Chondrocyte (in vitro differentiated cells): ENCODE measurements around the gene TFR2. TPM values are rescaled to one million over a fixed set of nuclear protein-coding genes. Genes with fewer than 3 reads are reported as not detected.

Experiments used
- DNase-seq: peaks from one replicate; pipeline ENCODE4 v3.0.0; 2021; ENCODE audit warnings: mixed read lengths, low spot score
- H3K27ac Mint-ChIP-seq: one replicate; pipeline ENCODE4 v1.8.0; 2021; ENCODE audit warnings: mild to moderate bottlenecking, moderate library complexity, mixed read lengths; ENCODE audit not compliant: unreplicated experiment
- H3K27me3 Mint-ChIP-seq: 2 replicates; pipeline ENCODE4 v1.8.0; 2021; ENCODE audit warnings: low read depth, mixed read lengths
- H3K36me3 Mint-ChIP-seq: 2 replicates; pipeline ENCODE4 v1.8.0; 2021; ENCODE audit warnings: low read depth, mixed read lengths
- H3K4me1 Mint-ChIP-seq: 2 replicates; pipeline ENCODE4 v1.8.0; 2021; ENCODE audit warnings: low read depth, mild to moderate bottlenecking, mixed read lengths
- H3K4me3 Mint-ChIP-seq: one replicate; pipeline ENCODE4 v1.8.0; 2021; ENCODE audit warnings: mild to moderate bottlenecking, moderate library complexity, mixed read lengths; ENCODE audit not compliant: unreplicated experiment
- H3K9me3 Mint-ChIP-seq: 2 replicates; pipeline ENCODE4 v1.8.0; 2021; ENCODE audit warnings: low read depth, mixed read lengths
- CTCF ChIP-seq: fragments of 200-600 bp; sonication (generic); IDR thresholded peaks from 2 replicates; pipeline ENCODE4 v1.5.0; 2021; ENCODE audit warnings: antibody characterized with exemption, mild to moderate bottlenecking, moderate library complexity
- total RNA-seq: library from RNA; stranded (reverse); gene quantifications from 3 replicates; pipeline ENCODE4 v1.2.1, GENCODE V29; 2021

Gene TFR2
- total RNA-seq, 1 donor from 2014 or later: 2.1 TPM

DNA sequence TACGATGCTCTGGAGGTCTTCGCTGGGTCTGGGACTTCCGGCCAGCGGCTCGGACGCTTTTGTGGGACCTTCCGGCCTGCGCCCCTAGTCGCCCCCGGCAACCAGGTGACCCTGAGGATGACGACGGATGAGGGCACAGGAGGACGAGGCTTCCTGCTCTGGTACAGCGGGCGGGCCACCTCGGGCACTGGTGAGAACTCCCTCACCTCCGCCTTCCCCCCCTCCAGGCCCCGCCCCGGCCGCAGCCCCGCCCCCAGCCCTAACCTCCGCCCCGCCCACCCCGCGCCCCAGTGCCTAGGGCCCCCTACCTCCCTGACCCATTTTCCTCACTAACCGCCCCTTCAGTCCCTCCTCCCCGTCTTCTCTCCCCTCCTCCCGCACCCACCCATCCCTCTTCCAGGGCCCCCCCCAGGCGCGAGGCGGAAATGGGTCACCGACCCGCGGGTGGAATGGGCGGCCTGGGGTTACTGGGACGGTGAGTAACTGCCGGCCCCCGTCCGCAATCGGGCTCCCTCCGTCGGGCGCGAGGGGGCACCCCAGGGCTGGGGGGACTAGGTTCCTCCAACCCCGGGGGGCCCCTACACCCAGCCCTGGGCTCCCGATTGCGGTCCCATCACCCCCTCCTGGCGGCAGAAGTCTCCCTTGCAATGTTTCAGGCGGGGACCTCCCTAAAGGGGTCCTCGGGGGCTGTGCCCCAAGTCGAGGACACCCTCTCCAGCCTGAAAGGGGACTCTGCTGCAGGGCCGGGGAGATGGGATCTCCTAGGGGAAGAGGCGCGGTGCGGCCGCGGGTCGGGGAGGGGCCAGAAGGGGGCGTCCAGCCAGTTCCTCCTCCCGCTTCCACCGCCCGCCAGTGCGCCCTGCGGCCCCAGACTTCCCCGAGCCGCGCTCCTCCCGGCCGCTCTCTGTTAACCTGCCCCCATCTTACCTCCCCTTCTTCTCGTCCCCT is 37.0 kb downstream of the TFR2 start:
- peak; percentile 79 for TF ChIP-seq CTCF
- DNase-seq: no peak
- Mint-ChIP-seq H3K9me3 (no peaks in the 10 kb centered on the region), H3K27ac (peak overlapping the region; percentile 84), H3K36me3 (peaks cover 3% of the 10 kb centered on the region), H3K4me1 (peaks cover 31% of the 10 kb centered on the region), H3K4me3 (peak overlapping the region; percentile 81), H3K27me3 (no peaks in the 10 kb centered on the region)

DNA sequence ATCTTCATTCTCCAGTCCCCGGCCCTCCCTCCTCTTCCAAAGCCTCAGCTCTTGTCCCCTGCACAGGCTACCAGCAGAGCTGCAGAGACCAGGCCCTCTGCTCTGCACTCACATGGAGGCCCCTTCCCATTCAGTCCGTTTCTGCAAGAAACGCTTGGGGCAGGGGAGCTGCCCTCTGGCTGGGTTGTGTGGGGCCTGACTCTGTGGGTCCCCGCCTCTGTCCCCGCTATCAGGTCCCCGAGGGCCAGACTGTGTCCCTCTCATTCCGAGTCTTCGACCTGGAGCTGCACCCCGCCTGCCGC is 37.7 kb downstream of the TFR2 start:
- Mint-ChIP-seq H3K27ac (peak overlapping the region; percentile 84), H3K36me3 (peaks cover 3% of the 10 kb centered on the region), H3K9me3 (no peaks in the 10 kb centered on the region), H3K27me3 (no peaks in the 10 kb centered on the region), H3K4me1 (peaks cover 31% of the 10 kb centered on the region), H3K4me3 (peak overlapping the region; percentile 81)
- no peak for DNase-seq
- no peak for TF ChIP-seq CTCF

- TF ChIP-seq CTCF: no peak
- H3K4me1 Mint-ChIP-seq: peaks cover 31% of the 10 kb centered on the region
- peak overlapping the region; percentile 84 for H3K27ac Mint-ChIP-seq
- no peaks in the 10 kb centered on the region for H3K9me3 Mint-ChIP-seq
- no peaks in the 10 kb centered on the region for H3K27me3 Mint-ChIP-seq
- H3K4me3 Mint-ChIP-seq: peak overlapping the region; percentile 81
- H3K36me3 Mint-ChIP-seq: peaks cover 3% of the 10 kb centered on the region
- DNase-seq: no peak
Measured at GRCh38 chr7:100602889-100603725, 38.2 kb downstream of the TFR2 start.

- no peak for DNase-seq
- H3K36me3 Mint-ChIP-seq: no peaks in the 10 kb centered on the region
- H3K27ac Mint-ChIP-seq: no peak overlapping the region
- H3K27me3 Mint-ChIP-seq: no peaks in the 10 kb centered on the region
- TF ChIP-seq CTCF: no peak
- H3K4me3 Mint-ChIP-seq: no peak overlapping the region
- peaks cover 31% of the 10 kb centered on the region for H3K4me1 Mint-ChIP-seq
- H3K9me3 Mint-ChIP-seq: no peaks in the 10 kb centered on the region
Measured at GRCh38 chr7:100600730-100601038, 40.7 kb downstream of the TFR2 start.

DNA sequence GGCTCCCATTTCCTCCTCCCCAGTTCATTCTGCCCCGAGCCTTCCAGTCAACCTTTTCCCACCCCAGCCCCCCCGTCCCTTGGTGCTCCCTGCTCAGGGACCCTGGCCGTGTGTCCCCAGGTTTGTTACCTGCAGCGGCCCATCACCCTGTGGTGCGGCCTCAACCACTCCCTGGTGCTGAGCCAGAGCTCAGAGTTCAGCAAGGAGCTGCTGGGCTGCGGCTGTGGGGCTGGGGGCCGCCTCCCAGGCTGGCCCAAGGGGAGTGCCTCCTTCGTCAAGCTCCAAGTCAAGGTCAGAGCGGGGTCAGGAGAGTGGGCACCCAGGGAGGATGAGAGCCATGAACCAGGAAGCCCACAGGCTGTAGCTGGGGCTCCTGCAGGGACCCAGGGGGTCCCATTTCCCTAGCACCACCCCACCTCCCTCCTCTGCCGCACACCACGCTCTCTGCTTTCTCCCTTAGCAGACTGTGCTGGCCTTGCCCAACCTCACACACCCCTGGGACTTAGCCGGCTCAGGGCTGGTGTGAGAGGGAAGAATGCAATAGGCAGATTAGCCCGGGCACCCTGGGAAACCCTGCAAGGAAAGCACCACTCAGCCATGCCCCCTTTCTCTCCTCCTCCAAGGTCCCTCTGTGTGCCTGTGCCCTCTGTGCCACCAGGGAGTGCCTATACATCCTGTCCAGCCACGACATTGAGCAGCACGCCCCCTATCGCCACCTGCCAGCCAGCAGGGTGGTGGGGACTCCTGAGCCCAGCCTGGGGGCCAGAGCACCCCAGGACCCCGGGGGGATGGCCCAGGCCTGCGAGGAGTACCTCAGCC is 41.2 kb downstream of the TFR2 start:
- DNase-seq: no peak
- Mint-ChIP-seq H3K27me3 (no peaks in the 10 kb centered on the region), H3K36me3 (no peaks in the 10 kb centered on the region), H3K4me1 (peaks cover 28% of the 10 kb centered on the region), H3K9me3 (no peaks in the 10 kb centered on the region), H3K27ac (no peak overlapping the region), H3K4me3 (no peak overlapping the region)
- TF ChIP-seq CTCF: peak; percentile 24
